ENCODE measurements around the gene CLDN16.

DNA sequence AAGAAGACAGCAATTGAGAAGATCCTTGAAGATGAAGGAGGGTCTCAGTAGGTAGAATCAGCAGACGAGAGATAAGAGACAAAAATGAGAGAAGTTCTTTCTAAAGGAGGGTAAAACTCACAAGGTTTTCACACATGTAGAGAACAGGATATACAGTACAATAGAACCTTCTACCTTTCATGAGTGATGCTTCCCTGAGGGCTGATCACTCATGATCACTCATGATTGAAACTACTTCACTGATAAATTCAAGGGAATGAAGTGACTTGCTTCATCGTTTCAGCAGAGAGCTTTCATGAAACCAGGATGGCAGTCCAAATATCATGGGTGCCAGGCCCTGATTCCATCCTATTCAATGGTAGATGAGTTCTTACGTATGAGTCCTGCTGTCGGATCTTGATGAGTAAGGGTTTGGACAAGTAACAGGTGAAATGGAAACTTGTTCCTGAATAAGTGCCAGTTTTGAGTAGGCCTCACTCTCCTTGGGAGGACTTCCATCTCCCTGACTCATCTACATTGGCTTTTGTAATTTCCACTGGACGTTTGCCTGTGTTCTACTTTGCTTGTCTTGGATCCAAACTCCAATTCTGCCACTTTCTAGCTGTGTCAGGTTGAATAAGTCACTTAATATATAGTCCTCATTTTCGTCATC lies 9.6 kb upstream of the CLDN16 start:
- TF ChIP-seq, protein P1, sequence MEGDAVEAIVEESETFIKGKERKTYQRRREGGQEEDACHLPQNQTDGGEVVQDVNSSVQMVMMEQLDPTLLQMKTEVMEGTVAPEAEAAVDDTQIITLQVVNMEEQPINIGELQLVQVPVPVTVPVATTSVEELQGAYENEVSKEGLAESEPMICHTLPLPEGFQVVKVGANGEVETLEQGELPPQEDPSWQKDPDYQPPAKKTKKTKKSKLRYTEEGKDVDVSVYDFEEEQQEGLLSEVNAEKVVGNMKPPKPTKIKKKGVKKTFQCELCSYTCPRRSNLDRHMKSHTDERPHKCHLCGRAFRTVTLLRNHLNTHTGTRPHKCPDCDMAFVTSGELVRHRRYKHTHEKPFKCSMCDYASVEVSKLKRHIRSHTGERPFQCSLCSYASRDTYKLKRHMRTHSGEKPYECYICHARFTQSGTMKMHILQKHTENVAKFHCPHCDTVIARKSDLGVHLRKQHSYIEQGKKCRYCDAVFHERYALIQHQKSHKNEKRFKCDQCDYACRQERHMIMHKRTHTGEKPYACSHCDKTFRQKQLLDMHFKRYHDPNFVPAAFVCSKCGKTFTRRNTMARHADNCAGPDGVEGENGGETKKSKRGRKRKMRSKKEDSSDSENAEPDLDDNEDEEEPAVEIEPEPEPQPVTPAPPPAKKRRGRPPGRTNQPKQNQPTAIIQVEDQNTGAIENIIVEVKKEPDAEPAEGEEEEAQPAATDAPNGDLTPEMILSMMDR (IDR thresholded peaks at IDR 0.05; ENCODE audit: insufficient read depth, low read depth, low read length) = no peak
- no peak for TF ChIP-seq EZH2 (IDR thresholded peaks at IDR 0.05; ENCODE audit: insufficient read depth, low read length)
